SK-N-SH treated with all-trans-retinoic acid at 6 μM for 48 hours (cell line): ENCODE data around the gene RSKR.
A peak's percentile ranks its signal among the peaks of the same experiment; 100 is the strongest.

Experiments
- ARNTL ChIP-seq: fragments of 450-650 bp; formaldehyde crosslinking; IDR thresholded peaks from 2 replicates; pipeline ENCODE4 v1.5.0; 2020; ENCODE audit warnings: low read depth, mild to moderate bottlenecking, moderate library complexity, borderline replicate concordance
- BACH2 ChIP-seq: fragments of 250-450 bp; sonication (Bioruptor Pico); IDR thresholded peaks from 2 replicates; pipeline ENCODE4 v1.9.0; 2021; ENCODE audit warnings: mild to moderate bottlenecking, borderline replicate concordance
- CREB5 ChIP-seq: fragments of 250-450 bp; sonication (Bioruptor Pico); IDR thresholded peaks from 2 replicates; pipeline ENCODE4 v1.5.1; 2020; ENCODE audit warnings: low read depth, mild to moderate bottlenecking, moderate library complexity
- CSDC2 ChIP-seq: fragments of 250-450 bp; sonication (Bioruptor Pico); IDR thresholded peaks from 2 replicates; pipeline ENCODE4 v1.5.0; 2020; ENCODE audit warnings: mild to moderate bottlenecking, moderate library complexity
- CSRNP3 ChIP-seq: fragments of 250-450 bp; sonication (Bioruptor Pico); IDR thresholded peaks from 2 replicates; pipeline ENCODE4 v1.5.1; 2021; ENCODE audit warnings: mild to moderate bottlenecking, moderate library complexity
- GLIS3 ChIP-seq: fragments of 250-450 bp; sonication (Bioruptor Pico); IDR thresholded peaks from 2 replicates; pipeline ENCODE4 v1.5.0; 2020; ENCODE audit warnings: mild to moderate bottlenecking, moderate library complexity
- PATZ1 ChIP-seq: fragments of 250-450 bp; sonication (Bioruptor Pico); IDR thresholded peaks from 2 replicates; pipeline ENCODE4 v1.8.0; 2020; ENCODE audit warnings: mild to moderate bottlenecking, moderate library complexity, borderline replicate concordance
- ZFP3 ChIP-seq: fragments of 250-450 bp; sonication (Bioruptor Pico); IDR thresholded peaks from 2 replicates; pipeline ENCODE4 v1.5.0; 2020; ENCODE audit warnings: mild to moderate bottlenecking, moderate library complexity

GRCh38 chr17:28661635-28662526 lies 47.9 kb upstream of the RSKR start, which contains the start of the genes SDF2 and SUPT6H:
- no peak for TF ChIP-seq ARNTL (CRISPR knock-in tag)
- TF ChIP-seq CSRNP3, result no peak
- TF ChIP-seq ZFP3 (CRISPR knock-in tag), result no peak
- no peak for TF ChIP-seq BACH2 (CRISPR knock-in tag)
- TF ChIP-seq PATZ1 (CRISPR knock-in tag), result no peak
- TF ChIP-seq CSDC2, result no peak
- TF ChIP-seq CREB5 (CRISPR knock-in tag), result 0 out of 2 replicates have a peak, but pooled peaks have one; percentile 10
- TF ChIP-seq GLIS3, result no peak
